Right atrium auricular region (tissue), 2 donors: ENCODE data around the gene ZNF831. TPM values are rescaled to one million over a fixed set of nuclear protein-coding genes. Genes with fewer than 3 reads are reported as not detected.

ENCODE experiments used
- DNase-seq: peaks from one replicate; pipeline ENCODE4 v3.0.0-alpha.2; 2019; ENCODE audit warnings: low spot score
- H3K27ac ChIP-seq, 2 donors: fragments of 200-600 bp; sonication (generic); 1 replicate in 1 of 2; 2 replicates in 1 of 2; pipeline ENCODE4 v1.5.1; 2016 to 2019
- H3K27me3 ChIP-seq, 2 donors: fragments of 200-600 bp; sonication (generic); one replicate each; pipeline versions ENCODE4 v1.5.1 to v1.6.0; 2017 to 2019
- H3K36me3 ChIP-seq: fragments of 200-600 bp; sonication (generic); one replicate; pipeline ENCODE4 v1.5.1; 2016
- H3K4me1 ChIP-seq, 2 donors: fragments of 200-600 bp; sonication (generic); one replicate each; pipeline versions ENCODE4 v1.5.1 to v1.6.0; 2017 to 2019
- H3K4me3 ChIP-seq, 2 donors: fragments of 200-600 bp; sonication (generic); 1 replicate in 1 of 2; 2 replicates in 1 of 2; pipeline ENCODE4 v1.5.1; 2017 to 2019; ENCODE audit warnings: mild to moderate bottlenecking in 1 of 2, moderate library complexity in 1 of 2
- H3K9me3 ChIP-seq, 2 donors: fragments of 200-600 bp; sonication (generic); one replicate each; pipeline ENCODE4 v1.5.1; 2019
- CTCF ChIP-seq, 2 donors: fragments of 200-600 bp; sonication (generic); IDR thresholded peaks; one replicate each; pipeline ENCODE4 v1.5.1; 2019; ENCODE audit warnings: antibody characterized with exemption in 2 of 2
- total RNA-seq, 2 donors: library from RNA; depleted of rRNA; stranded (reverse); fragments of >200 nt; gene quantifications; one replicate each; pipeline ENCODE4 v1.1.0, GENCODE V29; 2016

Gene ZNF831
- total RNA-seq, 2 donors from 2014 or later = 0.19 to 0.47 TPM

- Histone ChIP-seq H3K4me1 (peaks cover 0 to 7% of the 10 kb centered on the region in 2 donors), H3K27ac (no peak overlapping the region), H3K36me3 (no peaks in the 10 kb centered on the region), H3K9me3 (no peaks in the 10 kb centered on the region), H3K4me3 (no peak overlapping the region), H3K27me3 (no peaks in the 10 kb centered on the region)
- DNase-seq = peak; percentile 28
- peak in 1 of 2 donors; percentile 69 for TF ChIP-seq CTCF (IDR thresholded peaks at IDR 0.05)
Measured at GRCh38 chr20:59207742-59208357, 44.2 kb downstream of the ZNF831 start.

GRCh38 chr20:59210186-59210585 lies 46.6 kb downstream of the ZNF831 start:
- H3K4me3 ChIP-seq = no peak overlapping the region
- H3K36me3 ChIP-seq = no peaks in the 10 kb centered on the region
- no peaks in the 10 kb centered on the region for H3K9me3 ChIP-seq
- DNase-seq = no peak
- no peak for TF ChIP-seq CTCF (IDR thresholded peaks at IDR 0.05)
- no peaks in the 10 kb centered on the region for H3K27me3 ChIP-seq
- peaks cover 0 to 7% of the 10 kb centered on the region in 2 donors for H3K4me1 ChIP-seq
- no peak overlapping the region for H3K27ac ChIP-seq

- Histone ChIP-seq H3K4me1 (peaks cover 0 to 7% of the 10 kb centered on the region in 2 donors), H3K9me3 (no peaks in the 10 kb centered on the region), H3K27ac (no peak overlapping the region), H3K4me3 (no peak overlapping the region), H3K36me3 (no peaks in the 10 kb centered on the region), H3K27me3 (no peaks in the 10 kb centered on the region)
- TF ChIP-seq CTCF (IDR thresholded peaks at IDR 0.05) = no peak
- DNase-seq = no peak
Measured at GRCh38 chr20:59211208-59211765, 47.7 kb downstream of the ZNF831 start.

DNA sequence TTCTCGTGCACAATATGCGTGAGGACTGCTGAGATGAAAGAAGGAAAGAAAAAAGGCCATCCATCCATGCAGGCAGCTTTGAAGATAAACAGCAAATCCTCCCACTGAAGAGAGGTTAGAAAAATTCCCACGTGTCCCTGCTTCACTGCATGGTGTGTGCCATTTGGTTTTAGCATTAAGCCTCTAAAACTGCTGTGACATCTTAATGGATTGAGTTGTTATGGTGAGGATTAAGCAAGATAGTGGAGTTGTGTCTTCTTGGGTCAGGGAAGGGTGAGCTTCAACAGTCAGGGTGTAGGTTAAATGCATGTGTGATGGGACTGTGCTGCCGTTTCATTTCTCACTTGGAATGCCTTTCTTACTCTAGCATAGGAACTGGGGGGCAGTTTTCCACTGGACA lies 50.5 kb downstream of the ZNF831 start:
- no peaks in the 10 kb centered on the region for H3K36me3 ChIP-seq
- TF ChIP-seq CTCF (IDR thresholded peaks at IDR 0.05) = no peak

GRCh38 chr20:59214606-59215547 lies 51.3 kb downstream of the ZNF831 start:
- no peak overlapping the region for H3K4me3 ChIP-seq
- H3K9me3 ChIP-seq = no peaks in the 10 kb centered on the region
- H3K27ac ChIP-seq = no peak overlapping the region
- no peaks in the 10 kb centered on the region for H3K36me3 ChIP-seq
- TF ChIP-seq CTCF (IDR thresholded peaks at IDR 0.05) = no peak
- no peak for DNase-seq
- H3K4me1 ChIP-seq = no peaks in the 10 kb centered on the region
- no peaks in the 10 kb centered on the region for H3K27me3 ChIP-seq

More for the DNA sequence above, 50.5 kb downstream of the ZNF831 start:
- H3K4me3 ChIP-seq = no peak overlapping the region
- no peaks in the 10 kb centered on the region for H3K4me1 ChIP-seq
- DNase-seq = no peak
- no peak overlapping the region for H3K27ac ChIP-seq
- no peaks in the 10 kb centered on the region for H3K27me3 ChIP-seq
- no peaks in the 10 kb centered on the region for H3K9me3 ChIP-seq
